Ishikawa (cell line): ENCODE measurements around the gene EGFLAM.
A peak's percentile ranks its signal among the peaks of the same experiment; 100 is the strongest.

Experiments used
- CEBPB ChIP-seq: IDR thresholded peaks from 2 replicates; pipeline ENCODE4 v1.6.1; 2012
- CREB1 ChIP-seq: IDR thresholded peaks from 2 replicates; pipeline ENCODE4 v1.6.1; 2012; ENCODE audit warnings: low read depth
- EGR1 ChIP-seq: IDR thresholded peaks from 2 replicates; pipeline ENCODE4 v1.6.1; 2012
- EP300 ChIP-seq: IDR thresholded peaks from 2 replicates; pipeline ENCODE4 v1.6.1; 2012; ENCODE audit warnings: borderline replicate concordance
- FOXM1 ChIP-seq: IDR thresholded peaks from 2 replicates; pipeline ENCODE4 v1.6.1; 2012; ENCODE audit warnings: low read depth, borderline replicate concordance
- NFIC ChIP-seq: IDR thresholded peaks from 2 replicates; pipeline ENCODE4 v1.6.1; 2012
- RAD21 ChIP-seq: IDR thresholded peaks from 2 replicates; pipeline ENCODE4 v1.6.1; 2012; ENCODE audit warnings: low read depth
- TAF1 ChIP-seq: IDR thresholded peaks from 2 replicates; pipeline ENCODE4 v1.6.1; 2012; ENCODE audit warnings: low read depth, mild to moderate bottlenecking
- TCF12 ChIP-seq: IDR thresholded peaks from 2 replicates; pipeline ENCODE4 v1.6.1; 2012; ENCODE audit warnings: low read depth
- TEAD4 ChIP-seq: IDR thresholded peaks from 2 replicates; pipeline ENCODE4 v1.6.1; 2012
- YY1 ChIP-seq: IDR thresholded peaks from 2 replicates; pipeline ENCODE4 v1.6.1; 2012; ENCODE audit warnings: low read depth
- ZBTB7A ChIP-seq: IDR thresholded peaks from 2 replicates; pipeline ENCODE4 v1.6.1; 2012; ENCODE audit warnings: low read depth
- TF ChIP-seq, protein P1 (sequence below): IDR thresholded peaks from 2 replicates; pipeline ENCODE4 v1.6.1; 2012
- TF ChIP-seq, protein P2 (sequence below): IDR thresholded peaks from 2 replicates; pipeline ENCODE4 v1.6.1; 2012
- TF ChIP-seq, protein P3 (sequence below): IDR thresholded peaks from 2 replicates; pipeline ENCODE4 v1.6.1; 2012; ENCODE audit warnings: low read depth, mild to moderate bottlenecking

EGFLAM gene

DNA sequence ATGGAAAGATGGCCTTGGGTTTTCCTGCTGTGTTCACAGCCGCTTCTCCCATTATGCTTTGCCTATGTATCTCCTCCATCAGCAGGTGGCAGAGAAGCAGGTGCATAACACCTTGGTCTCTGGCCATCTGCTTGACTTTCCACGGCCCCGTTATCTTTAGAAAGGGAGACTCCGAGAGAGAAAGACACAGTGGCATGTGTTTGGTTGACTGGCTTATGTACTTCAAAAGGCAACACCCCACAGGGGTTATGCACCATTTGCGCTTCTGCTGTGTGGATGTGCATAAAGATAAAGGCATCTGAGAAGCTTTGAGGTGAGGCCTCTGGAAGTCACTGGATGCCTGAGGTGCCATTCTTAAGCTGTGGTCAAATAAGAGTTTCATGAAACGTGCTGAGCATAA lies 138.4 kb downstream of the EGFLAM start:
- TF ChIP-seq, protein P1, sequence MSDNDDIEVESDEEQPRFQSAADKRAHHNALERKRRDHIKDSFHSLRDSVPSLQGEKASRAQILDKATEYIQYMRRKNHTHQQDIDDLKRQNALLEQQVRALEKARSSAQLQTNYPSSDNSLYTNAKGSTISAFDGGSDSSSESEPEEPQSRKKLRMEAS, result no peak
- TF ChIP-seq NFIC (no peak), TCF12 (no peak)

DNA sequence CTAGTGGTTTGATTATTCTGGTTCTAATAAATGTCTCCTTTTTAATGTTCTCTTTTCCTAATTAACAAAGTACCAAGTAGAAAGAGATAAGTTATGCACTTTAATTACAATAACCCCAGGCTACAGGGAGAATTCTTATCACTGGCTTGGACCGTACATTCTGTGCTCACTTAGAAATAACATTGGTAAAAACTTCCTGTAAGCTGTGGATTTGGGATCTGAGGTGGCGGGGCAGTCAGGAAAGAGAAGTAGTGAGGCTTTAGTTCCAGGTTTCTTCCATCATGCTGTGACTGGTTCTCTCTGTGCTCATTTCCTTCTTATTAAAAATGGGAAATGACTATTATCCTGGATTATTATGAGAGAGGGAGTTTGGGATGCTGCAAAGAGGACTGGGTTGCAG lies 142.0 kb downstream of the EGFLAM start:
- TF ChIP-seq EP300 (no peak), FOXM1 (no peak), YY1 (no peak), RAD21 (no peak), TAF1 (no peak), CREB1 (no peak), ZBTB7A (no peak), TEAD4 (no peak)
- TF ChIP-seq, protein P2, sequence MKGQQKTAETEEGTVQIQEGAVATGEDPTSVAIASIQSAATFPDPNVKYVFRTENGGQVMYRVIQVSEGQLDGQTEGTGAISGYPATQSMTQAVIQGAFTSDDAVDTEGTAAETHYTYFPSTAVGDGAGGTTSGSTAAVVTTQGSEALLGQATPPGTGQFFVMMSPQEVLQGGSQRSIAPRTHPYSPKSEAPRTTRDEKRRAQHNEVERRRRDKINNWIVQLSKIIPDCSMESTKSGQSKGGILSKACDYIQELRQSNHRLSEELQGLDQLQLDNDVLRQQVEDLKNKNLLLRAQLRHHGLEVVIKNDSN, result no peak
- TF ChIP-seq, protein P1, result no peak

DNA sequence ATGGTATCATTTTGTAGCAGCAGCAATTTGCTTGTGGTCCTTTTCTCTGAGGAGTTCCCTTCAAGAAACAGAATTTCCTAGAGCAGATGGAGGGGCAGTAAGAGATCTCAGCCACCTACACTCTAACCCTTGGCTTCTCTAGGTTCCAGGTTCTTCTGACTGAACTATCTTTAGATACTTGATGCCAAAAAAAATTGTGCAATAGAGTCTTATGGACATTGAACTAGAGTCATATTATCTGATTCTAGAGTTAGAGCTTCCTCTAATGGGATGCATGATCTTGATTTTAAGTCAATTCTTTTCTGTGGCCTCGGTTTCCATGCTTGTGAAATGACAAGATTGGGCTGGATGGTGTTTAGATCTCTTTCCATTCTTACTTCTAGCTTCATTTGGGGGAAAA lies 142.8 kb downstream of the EGFLAM start:
- TF ChIP-seq TCF12 (no peak), NFIC (no peak), CEBPB (no peak), ZBTB7A (no peak), EP300 (no peak), TEAD4 (no peak), TAF1 (no peak)

DNA sequence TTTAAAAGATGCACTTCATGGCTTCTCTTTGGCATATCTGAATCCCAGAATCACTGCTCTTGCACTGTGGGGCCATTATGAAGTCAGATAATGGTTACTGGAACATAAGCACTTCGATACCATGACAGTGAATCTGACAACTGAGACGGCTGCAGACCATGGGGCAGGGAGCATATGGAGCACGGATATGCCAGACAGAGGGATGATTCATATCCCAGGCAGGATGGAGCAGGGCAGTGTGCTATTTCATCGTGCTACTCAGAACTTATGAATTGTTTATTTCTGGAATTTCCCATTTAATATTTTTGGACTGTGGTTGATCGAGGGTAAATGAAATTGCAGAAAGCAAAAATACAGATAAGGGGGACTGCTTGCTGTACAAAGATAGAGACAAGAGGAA lies 145.0 kb downstream of the EGFLAM start:
- TF ChIP-seq RAD21, result no peak
- no peak for TF ChIP-seq TCF12
- no peak for TF ChIP-seq CREB1
- no peak for TF ChIP-seq YY1
- TF ChIP-seq, protein P2, result no peak
- no peak for TF ChIP-seq EP300
- no peak for TF ChIP-seq ZBTB7A
- TF ChIP-seq TAF1, result no peak
- TF ChIP-seq EGR1, result no peak
- no peak for TF ChIP-seq FOXM1
- no peak for TF ChIP-seq NFIC
- TF ChIP-seq CEBPB, result no peak

DNA sequence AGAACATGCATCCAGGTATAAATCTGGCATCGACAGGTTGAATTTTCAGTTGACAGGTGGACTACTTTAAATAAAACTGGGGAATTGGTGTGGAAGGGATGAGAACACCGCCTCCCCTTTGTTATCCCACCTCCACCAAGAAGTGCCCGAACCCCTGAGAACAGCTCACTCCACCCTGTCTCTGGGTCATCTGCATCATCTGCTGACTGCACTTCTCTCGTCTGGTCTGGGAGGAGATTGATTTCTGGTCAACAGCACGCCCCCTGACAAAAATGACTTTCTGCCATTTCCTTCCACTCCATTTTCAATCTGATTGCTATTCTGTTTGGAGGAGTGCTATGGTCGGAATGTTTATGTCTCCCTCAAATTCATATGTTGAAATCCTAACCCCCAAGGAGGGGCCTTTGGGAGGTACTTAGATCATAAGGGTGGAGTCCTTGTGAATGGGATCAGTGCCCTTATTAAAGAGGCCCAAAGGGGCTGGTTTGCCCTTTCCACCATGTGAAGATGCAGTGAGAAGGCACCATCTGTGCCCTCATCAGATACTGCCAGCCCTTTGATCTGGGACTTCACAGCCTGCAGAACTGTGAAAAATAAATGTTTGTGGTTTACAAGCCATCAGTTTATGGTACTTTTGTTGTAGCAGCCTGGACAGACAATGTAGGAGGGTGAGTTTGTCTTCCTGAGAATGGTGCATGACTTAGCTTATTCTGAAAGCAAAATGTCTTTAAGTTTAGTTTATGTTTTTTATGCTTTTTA lies 145.7 kb downstream of the EGFLAM start:
- TF ChIP-seq, protein P2, result no peak
- TF ChIP-seq TAF1, result no peak

DNA sequence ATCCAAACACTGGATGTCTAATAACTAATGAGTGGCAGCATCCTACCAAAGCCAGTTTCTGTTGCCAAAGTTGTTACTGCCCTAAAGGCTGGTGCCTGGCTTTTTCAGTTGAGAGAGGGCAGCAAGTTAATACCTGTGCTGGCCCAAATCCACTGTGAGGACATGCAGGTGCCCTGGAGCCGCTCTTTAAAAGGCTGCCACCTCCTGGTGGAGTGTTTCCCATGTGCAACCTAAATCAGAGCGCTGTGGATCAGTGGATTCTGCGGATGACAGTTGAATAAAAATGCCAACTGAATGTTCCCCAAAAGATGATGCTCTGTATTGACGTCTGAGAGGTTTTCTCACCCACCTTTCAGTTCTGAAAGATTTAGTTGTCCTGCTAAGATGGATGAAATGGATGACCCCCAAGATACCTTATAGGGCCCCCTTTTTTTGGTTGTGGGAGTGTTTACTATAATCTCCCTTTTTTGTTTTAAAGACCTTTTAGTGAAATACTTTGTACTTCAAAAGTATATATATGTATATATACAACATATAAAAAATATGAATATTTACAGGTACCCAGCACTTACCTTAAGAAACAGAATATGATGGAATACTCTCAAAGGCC lies 146.4 kb downstream of the EGFLAM start:
- TF ChIP-seq NFIC, result no peak
- peak; percentile 36; the same call in 1 of the 2 replicates for TF ChIP-seq RAD21

DNA sequence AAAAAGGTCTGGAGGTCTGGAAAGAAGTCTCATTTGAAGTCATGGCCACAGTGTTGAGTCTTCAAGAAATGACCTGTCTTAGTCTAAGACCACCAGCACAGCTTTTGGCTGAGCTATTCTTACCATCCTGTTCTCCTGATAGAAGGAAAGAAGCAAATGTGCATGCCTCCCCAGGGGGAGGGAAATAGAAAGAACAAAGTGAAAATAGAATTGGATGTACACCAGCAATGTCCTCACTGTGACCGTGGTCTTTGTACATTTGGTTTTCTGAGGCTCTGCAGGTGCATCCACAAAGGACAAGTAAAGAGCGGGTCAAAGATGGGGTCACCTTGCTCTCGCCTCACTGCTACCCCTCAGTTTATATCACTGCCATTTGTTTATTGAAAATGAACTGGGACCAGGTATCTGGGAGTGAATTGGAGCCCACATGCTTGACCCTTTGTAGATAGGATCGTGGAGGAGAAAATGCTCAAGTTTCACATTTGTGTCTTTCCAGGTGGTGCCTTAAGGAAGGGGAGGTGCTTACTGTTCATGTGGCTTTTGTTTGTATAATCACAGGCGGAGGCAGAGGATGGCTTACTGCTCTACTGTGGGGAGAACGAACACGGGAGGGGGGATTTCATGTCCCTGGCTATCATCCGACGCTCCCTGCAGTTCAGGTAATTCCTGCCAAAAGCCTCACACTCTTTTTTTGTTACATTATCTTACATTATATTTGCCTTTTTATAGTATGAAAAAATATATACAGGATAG lies 150.3 kb downstream of the EGFLAM start:
- TF ChIP-seq RAD21 (no peak), CREB1 (no peak), TAF1 (no peak), EGR1 (no peak), CEBPB (no peak), FOXM1 (no peak), TCF12 (no peak), ZBTB7A (no peak), EP300 (no peak), TEAD4 (no peak), NFIC (no peak)
- TF ChIP-seq, protein P1, result no peak
- TF ChIP-seq, protein P3, sequence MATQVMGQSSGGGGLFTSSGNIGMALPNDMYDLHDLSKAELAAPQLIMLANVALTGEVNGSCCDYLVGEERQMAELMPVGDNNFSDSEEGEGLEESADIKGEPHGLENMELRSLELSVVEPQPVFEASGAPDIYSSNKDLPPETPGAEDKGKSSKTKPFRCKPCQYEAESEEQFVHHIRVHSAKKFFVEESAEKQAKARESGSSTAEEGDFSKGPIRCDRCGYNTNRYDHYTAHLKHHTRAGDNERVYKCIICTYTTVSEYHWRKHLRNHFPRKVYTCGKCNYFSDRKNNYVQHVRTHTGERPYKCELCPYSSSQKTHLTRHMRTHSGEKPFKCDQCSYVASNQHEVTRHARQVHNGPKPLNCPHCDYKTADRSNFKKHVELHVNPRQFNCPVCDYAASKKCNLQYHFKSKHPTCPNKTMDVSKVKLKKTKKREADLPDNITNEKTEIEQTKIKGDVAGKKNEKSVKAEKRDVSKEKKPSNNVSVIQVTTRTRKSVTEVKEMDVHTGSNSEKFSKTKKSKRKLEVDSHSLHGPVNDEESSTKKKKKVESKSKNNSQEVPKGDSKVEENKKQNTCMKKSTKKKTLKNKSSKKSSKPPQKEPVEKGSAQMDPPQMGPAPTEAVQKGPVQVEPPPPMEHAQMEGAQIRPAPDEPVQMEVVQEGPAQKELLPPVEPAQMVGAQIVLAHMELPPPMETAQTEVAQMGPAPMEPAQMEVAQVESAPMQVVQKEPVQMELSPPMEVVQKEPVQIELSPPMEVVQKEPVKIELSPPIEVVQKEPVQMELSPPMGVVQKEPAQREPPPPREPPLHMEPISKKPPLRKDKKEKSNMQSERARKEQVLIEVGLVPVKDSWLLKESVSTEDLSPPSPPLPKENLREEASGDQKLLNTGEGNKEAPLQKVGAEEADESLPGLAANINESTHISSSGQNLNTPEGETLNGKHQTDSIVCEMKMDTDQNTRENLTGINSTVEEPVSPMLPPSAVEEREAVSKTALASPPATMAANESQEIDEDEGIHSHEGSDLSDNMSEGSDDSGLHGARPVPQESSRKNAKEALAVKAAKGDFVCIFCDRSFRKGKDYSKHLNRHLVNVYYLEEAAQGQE, result no peak
